HG03354 (cell line): ENCODE data around the gene TCTA.
"Not testable (repeated sequence)": the region's sequence is repeated elsewhere in the genome, so short reads cannot be mapped to it uniquely, and the experiment has no call there.

Experiments
- ATAC-seq: cut with Tn5 transposase; IDR thresholded peaks from one replicate; pipeline ENCODE4 v1.9.1; 2021; ENCODE audit warnings: mild to moderate bottlenecking; ENCODE audit not compliant: unreplicated experiment, poor library complexity, severe bottlenecking

Gene TCTA, protein sequence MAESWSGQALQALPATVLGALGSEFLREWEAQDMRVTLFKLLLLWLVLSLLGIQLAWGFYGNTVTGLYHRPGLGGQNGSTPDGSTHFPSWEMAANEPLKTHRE

DNA sequence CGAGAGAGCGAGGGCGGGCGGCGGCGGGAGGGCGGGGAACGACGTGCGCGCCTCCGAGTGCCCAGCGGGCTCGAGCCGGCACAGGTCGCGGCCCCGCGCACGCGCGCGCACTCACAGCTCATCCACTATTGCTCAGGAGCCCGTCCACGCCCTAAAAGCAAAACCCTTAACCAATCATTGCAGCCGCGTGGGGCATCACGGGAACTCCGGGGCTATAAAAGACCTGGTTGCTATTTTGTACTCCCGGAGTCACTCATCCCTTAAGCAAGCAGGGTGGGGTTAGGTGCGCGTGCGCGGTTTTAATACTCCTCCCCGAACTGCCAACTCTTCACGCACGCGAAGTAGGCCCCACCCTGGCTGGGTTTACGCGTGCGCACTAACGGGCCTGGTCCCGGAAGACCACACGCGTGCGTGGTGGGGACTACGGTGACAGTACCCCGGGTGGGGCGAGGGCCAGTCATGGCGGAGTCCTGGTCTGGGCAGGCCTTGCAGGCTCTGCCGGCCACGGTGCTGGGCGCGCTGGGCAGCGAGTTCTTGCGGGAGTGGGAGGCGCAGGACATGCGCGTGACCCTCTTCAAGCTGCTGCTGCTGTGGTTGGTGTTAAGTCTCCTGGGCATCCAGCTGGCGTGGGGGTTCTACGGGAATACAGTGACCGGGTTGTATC, at the start of gene TCTA, which contains the start of gene RHOA:
TCTA (plus strand) TSS at position 456 of the 664 bp plus-strand sequence; CDS start at position 460, 4 bp downstream.
RHOA (minus strand) TSS at position 9 of the 664 bp plus-strand sequence. CDS start 36,387 bp downstream, outside the sequence.
- peak; percentile 79 for ATAC-seq

GRCh38 chr3:49362561-49362960, 49.7 kb upstream of the TCTA start:
- ATAC-seq = no peak

GRCh38 chr3:49370585-49371290, 41.5 kb upstream of the TCTA start:
- no peak for ATAC-seq

GRCh38 chr3:49371946-49372345, 40.3 kb upstream of the TCTA start:
- no peak for ATAC-seq

GRCh38 chr3:49377483-49377882, 34.7 kb upstream of the TCTA start:
- peak; percentile 41 for ATAC-seq

GRCh38 chr3:49378249-49378895, 33.9 kb upstream of the TCTA start:
- no peak for ATAC-seq

GRCh38 chr3:49383387-49383786, 28.8 kb upstream of the TCTA start:
- no peak for ATAC-seq

DNA sequence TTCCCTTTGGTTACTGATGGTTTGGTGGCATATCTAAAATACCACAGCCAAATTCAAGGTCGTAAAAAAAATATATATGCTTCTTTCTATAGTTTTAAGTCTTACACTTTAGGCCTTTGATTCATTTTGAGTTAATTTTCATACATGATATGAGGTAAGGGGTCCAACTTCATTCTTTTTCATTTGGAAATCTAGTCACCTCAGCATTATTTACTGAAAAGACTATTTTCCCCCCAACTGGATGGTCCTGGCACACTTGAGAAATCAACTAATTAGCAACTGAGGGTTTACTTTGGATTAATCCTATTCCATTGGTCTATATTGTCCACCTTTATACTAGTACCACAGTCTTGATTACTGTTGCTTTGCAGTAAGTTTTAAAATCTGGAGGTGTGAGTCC, 26.6 kb upstream of the TCTA start:
- ATAC-seq = no peak

DNA sequence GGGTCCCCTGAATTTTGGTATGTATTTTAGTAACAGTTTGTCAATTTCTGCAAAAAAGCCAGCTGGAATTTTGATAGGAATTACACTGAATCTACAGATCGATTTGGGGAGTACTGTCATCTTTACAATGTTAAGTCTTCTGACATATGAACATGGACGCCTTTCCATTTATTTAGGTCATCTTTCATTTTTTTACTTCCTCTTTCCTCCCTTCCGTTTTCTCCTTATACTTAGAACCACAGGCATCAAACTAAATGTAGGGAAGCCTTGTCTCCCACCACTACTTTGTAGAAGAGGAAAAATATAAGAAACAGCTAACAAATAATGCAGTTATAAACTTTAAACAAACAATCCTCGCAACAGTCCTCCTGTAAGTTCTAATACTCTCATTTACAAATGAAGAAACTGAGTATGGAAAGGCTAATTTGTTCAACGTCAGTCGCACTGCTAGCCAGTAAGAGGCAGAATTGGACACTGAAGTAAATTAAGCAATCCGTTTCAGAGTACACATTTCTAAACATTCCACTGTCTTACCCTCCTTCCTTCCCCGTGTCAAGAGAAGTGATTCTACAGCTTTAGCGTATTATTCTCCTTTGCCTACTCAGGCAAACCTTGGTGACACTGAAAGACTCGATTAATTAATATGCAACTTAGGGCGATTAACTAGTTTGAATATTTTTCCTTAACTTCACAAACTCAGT, 26.0 kb upstream of the TCTA start:
- no peak for ATAC-seq

- ATAC-seq = no peak
Observed at GRCh38 chr3:49387721-49388120, 24.5 kb upstream of the TCTA start.

- no peak for ATAC-seq
Observed at GRCh38 chr3:49388289-49388820, 23.9 kb upstream of the TCTA start.

GRCh38 chr3:49389297-49389696, 22.9 kb upstream of the TCTA start:
- no peak for ATAC-seq

DNA sequence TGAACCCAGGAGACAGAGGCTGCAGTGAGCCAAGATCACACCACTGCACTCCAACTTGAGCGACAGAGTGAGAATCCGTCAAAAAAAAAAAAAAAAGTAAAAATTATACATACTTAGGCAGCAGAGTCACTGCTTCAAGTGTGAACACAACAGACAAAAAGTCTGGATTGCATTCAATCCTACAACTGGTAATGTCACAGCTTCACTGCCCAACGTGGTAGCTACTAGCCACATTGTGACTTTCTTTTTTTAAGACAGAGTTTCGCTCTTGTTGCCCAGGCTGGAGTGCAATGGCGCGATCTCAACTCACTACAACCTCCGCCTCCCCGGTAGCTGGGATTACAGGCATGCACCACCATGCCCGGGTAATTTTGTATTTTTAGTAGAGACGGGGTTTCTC, 20.9 kb upstream of the TCTA start:
- not testable (repeated sequence) for ATAC-seq

DNA sequence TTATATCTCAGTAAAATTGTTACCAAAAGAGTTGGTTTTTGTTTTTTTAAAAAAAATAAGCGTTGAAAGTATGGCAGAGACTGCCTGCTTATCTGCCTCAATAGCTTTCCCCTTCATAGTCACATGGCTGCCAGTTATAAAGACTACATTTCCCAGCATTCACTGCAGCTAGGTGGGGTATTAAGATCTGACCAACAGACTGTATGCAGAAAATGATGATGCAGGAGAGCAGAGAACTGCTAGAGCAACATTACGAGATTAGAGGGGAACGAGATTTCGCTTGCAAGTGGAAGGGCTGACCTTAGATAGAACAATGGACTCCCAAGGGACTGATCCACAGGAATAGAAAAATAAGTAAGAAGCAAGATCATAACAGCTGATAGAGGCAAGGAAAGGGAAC, 14.8 kb upstream of the TCTA start:
- no peak for ATAC-seq

- no peak for ATAC-seq
Observed at GRCh38 chr3:49399461-49399860, 12.8 kb upstream of the TCTA start.

- no peak for ATAC-seq
Observed at GRCh38 chr3:49401766-49402165, 10.5 kb upstream of the TCTA start.

DNA sequence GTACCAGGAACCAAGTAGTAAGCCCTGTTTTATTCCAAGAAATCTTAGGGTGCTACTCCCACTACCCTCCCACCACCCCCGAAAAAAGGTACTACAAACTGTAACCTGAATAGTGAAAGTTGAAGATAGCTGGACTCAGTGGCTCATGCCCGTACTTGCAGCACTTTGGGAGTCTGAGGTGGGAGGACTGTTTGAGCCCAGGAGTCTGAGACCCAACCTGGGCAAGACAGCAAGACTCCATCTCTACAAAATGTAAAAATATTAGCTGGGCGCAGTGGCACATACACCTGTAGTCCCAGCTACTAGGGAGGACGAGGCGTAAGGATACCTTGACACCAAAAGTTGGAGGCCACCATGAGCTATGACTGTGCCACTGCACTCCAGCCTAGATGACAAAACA, 8.3 kb upstream of the TCTA start:
- no peak for ATAC-seq

- not testable (repeated sequence) for ATAC-seq
Observed at GRCh38 chr3:49405570-49405969, 6.7 kb upstream of the TCTA start.

GRCh38 chr3:49406571-49407565, 5.4 kb upstream of the TCTA start:
- no peak for ATAC-seq
